ENCODE data around the gene FMNL2.

DNA sequence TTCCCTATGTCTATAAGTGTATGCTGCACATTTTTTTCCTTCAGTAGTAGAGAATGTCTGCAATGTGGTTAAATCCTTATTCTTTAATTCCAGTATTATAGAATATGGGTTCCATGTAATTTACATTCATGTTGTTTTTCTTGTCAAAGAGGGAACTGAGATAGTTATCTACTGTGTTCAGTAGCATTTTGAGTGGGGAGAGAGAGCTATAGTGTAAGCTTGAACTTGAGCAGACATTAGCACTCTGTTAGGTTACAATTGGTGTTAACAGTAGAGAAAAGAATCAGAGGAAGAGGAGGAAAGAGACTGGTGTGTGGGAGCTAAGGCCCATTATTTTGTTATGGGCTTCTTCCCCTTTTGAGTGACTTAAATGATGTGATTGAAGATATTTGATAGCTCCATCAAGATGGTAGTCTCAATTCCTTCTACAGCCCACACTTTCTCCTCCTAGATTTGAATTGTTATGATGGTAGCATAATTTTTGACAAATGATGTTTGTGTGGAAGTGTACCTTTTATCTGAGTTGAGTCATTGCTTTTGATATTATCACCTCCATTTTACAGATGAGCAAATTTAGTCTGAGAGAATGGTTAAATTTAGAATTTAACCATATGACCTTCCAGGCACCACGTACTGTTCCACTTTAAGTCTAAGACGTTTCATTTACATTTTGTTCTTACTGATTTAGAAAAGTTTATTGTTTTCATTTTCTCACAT, 71.3 kb downstream of the FMNL2 start:
- TF ChIP-seq POLR2AphosphoS5 (IDR thresholded peaks at IDR 0.05; ENCODE audit: borderline replicate concordance, low read depth, low read length) (no peak), EZH2 (IDR thresholded peaks at IDR 0.05) (no peak), FOXP2 (optimal IDR thresholded peaks at IDR 0.05; ENCODE audit: control extremely low read depth, extremely low read length, insufficient read depth) (no peak)
